ENCODE data around the gene FIGNL1. TPM values are rescaled to one million over a fixed set of nuclear protein-coding genes. Genes with fewer than 3 reads are reported as not detected.

FIGNL1 gene
- total RNA-seq, 1 experiment from 2014 or later: 28.1 TPM

DNA sequence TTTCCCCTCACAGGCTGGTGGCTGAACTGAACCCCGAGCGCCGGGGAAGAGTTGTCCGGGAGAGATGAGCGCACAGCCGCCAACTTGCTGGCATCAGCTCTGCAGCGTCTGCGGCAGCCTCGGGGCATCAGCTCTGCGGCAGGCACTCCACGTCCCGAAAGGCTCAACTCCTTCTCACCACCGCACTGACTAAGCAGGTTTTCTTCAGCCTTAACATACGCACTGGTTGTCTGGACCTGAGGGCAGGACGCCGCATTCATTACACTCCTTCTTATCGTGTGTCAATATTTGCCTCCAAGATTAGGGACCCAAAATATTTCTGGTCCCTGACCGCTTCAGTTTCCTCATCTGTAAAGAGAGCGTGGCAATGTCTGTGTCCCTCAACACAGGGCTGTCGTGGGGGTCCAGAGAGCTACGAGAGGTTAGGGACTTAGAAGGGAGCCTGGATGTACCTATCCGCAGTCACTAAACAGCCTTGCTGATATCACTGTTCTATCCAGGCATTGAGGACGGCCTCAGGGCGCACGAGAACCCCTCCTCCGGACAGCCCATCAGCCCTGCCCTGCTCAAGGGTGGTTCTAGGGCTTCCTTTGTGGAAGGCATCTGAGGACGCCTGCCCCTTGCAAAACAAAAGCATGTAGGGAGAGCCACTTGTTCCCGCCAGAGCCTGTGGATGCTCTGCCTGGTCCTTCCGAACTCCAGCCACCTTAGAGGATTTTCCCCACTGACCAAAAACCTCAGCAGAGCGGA lies 42.8 kb upstream of the FIGNL1 start (continued):
- TF ChIP-seq, protein P1, sequence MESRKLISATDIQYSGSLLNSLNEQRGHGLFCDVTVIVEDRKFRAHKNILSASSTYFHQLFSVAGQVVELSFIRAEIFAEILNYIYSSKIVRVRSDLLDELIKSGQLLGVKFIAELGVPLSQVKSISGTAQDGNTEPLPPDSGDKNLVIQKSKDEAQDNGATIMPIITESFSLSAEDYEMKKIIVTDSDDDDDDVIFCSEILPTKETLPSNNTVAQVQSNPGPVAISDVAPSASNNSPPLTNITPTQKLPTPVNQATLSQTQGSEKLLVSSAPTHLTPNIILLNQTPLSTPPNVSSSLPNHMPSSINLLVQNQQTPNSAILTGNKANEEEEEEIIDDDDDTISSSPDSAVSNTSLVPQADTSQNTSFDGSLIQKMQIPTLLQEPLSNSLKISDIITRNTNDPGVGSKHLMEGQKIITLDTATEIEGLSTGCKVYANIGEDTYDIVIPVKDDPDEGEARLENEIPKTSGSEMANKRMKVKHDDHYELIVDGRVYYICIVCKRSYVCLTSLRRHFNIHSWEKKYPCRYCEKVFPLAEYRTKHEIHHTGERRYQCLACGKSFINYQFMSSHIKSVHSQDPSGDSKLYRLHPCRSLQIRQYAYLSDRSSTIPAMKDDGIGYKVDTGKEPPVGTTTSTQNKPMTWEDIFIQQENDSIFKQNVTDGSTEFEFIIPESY (IDR thresholded peaks at IDR 0.05; ENCODE audit: extremely low read depth, insufficient replicate concordance, low read length): no peak

DNA sequence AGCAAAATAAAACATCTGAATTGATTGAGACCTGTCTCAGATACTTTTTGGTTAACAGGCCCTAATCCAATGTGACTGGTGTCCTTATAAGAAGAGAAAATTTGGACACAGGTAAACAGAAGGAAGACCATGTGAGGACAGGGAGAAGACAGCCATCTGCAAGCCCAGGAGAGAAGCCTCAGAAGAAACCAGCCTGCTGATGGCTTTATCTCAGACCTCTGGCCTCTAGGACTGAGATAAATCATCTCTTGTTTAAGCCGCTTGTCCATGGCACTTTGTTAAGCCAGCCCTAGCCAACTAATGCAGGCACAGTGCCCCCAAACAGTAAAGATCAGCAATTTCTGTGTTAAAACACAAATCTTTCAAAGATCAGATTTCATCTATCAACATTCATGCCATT lies 41.8 kb upstream of the FIGNL1 start:
- Histone ChIP-seq H3K36me3 (ENCODE audit: control insufficient read depth in 1 of 2, insufficient read depth in 2 of 2, low read length in 2 of 2) (no peaks in the 10 kb centered on the region), H3K9ac (ENCODE audit: low read length) (no peak overlapping the region), H4K20me1 (ENCODE audit: insufficient read depth) (no peaks in the 10 kb centered on the region), H3K27ac (ENCODE audit: low read depth, low read length) (no peak overlapping the region), H2AFZ (ENCODE audit: low read depth, low read length, poor library complexity, severe bottlenecking) (no peak overlapping the region), H3K9me3 (ENCODE audit: control insufficient read depth in 1 of 2, insufficient read depth in 1 of 2, low read depth in 1 of 2, low read length in 2 of 2) (no peaks in the 10 kb centered on the region), H3K4me2 (ENCODE audit: low read length) (no peak overlapping the region), H3K27me3 (ENCODE audit: insufficient read depth, low read length) (peaks cover 4% of the 10 kb centered on the region; the same call in 1 of the 2 replicates), H3K4me1 (ENCODE audit: control insufficient read depth in 1 of 2, insufficient read depth in 2 of 2, low read length in 2 of 2) (no peaks in the 10 kb centered on the region), H3K9me2 (ENCODE audit: insufficient read depth) (no peaks in the 10 kb centered on the region), H3K4me3 (replicated peaks in 1 of 2; ENCODE audit: low read depth in 1 of 2, low read length in 2 of 2) (no peak overlapping the region), H3K79me2 (ENCODE audit: insufficient read depth, low read length) (no peaks in the 10 kb centered on the region)
- ChIA-PET CTCF (no interaction called here), POLR2A (no interaction called here), RAD21 (ENCODE audit: low non-redundant PET in 1 of 2, low total read pairs in 2 of 2, uncharacterized antibody in 2 of 2, unreplicated experiment in 2 of 2) (no interaction called here)
- intact Hi-C loops (cut with micrococcal nuclease): no loop called here
- DNase-seq (ENCODE audit: low read depth, low spot score) (no peak), ATAC-seq (no peak)
- BruUV-seq (replicated peaks): no TSS peak
- no peak for TF ChIP-seq EZH2phosphoT487 (IDR thresholded peaks at IDR 0.05; ENCODE audit: borderline replicate concordance)
- no peak for TF ChIP-seq POLR2AphosphoS5 (IDR thresholded peaks at IDR 0.05; ENCODE audit: low read depth, low read length)
- TF ChIP-seq ZFX (IDR thresholded peaks at IDR 0.05): no peak
- TF ChIP-seq SIN3A (IDR thresholded peaks at IDR 0.05; ENCODE audit: low read depth): no peak
- TF ChIP-seq, protein P2, sequence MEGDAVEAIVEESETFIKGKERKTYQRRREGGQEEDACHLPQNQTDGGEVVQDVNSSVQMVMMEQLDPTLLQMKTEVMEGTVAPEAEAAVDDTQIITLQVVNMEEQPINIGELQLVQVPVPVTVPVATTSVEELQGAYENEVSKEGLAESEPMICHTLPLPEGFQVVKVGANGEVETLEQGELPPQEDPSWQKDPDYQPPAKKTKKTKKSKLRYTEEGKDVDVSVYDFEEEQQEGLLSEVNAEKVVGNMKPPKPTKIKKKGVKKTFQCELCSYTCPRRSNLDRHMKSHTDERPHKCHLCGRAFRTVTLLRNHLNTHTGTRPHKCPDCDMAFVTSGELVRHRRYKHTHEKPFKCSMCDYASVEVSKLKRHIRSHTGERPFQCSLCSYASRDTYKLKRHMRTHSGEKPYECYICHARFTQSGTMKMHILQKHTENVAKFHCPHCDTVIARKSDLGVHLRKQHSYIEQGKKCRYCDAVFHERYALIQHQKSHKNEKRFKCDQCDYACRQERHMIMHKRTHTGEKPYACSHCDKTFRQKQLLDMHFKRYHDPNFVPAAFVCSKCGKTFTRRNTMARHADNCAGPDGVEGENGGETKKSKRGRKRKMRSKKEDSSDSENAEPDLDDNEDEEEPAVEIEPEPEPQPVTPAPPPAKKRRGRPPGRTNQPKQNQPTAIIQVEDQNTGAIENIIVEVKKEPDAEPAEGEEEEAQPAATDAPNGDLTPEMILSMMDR (IDR thresholded peaks at IDR 0.05 in 2 of 3, conservative IDR thresholded peaks at IDR 0.05 in 1 of 3; ENCODE audit: borderline replicate concordance in 1 of 3, insufficient read depth in 1 of 3, low read depth in 2 of 3, low read length in 2 of 3): no peak
- no peak for TF ChIP-seq POLR2A (IDR thresholded peaks at IDR 0.05; ENCODE audit: borderline replicate concordance, extremely low read depth, insufficient read depth, insufficient read length)
- TF ChIP-seq SP1 (IDR thresholded peaks at IDR 0.05; ENCODE audit: low read depth): no peak
- no peak for TF ChIP-seq TCF7L2 (IDR thresholded peaks at IDR 0.05; ENCODE audit: borderline replicate concordance, extremely low read depth, insufficient read depth, insufficient read length)
- TF ChIP-seq JUND (IDR thresholded peaks at IDR 0.05): no peak
- no peak for TF ChIP-seq FOSL1 (IDR thresholded peaks at IDR 0.05; ENCODE audit: low read depth)
- no peak for TF ChIP-seq RAD21 (IDR thresholded peaks at IDR 0.05; ENCODE audit: low read depth)
- TF ChIP-seq, protein P3, sequence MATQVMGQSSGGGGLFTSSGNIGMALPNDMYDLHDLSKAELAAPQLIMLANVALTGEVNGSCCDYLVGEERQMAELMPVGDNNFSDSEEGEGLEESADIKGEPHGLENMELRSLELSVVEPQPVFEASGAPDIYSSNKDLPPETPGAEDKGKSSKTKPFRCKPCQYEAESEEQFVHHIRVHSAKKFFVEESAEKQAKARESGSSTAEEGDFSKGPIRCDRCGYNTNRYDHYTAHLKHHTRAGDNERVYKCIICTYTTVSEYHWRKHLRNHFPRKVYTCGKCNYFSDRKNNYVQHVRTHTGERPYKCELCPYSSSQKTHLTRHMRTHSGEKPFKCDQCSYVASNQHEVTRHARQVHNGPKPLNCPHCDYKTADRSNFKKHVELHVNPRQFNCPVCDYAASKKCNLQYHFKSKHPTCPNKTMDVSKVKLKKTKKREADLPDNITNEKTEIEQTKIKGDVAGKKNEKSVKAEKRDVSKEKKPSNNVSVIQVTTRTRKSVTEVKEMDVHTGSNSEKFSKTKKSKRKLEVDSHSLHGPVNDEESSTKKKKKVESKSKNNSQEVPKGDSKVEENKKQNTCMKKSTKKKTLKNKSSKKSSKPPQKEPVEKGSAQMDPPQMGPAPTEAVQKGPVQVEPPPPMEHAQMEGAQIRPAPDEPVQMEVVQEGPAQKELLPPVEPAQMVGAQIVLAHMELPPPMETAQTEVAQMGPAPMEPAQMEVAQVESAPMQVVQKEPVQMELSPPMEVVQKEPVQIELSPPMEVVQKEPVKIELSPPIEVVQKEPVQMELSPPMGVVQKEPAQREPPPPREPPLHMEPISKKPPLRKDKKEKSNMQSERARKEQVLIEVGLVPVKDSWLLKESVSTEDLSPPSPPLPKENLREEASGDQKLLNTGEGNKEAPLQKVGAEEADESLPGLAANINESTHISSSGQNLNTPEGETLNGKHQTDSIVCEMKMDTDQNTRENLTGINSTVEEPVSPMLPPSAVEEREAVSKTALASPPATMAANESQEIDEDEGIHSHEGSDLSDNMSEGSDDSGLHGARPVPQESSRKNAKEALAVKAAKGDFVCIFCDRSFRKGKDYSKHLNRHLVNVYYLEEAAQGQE (IDR thresholded peaks at IDR 0.05; ENCODE audit: low read depth): no peak
- TF ChIP-seq, protein P1 (IDR thresholded peaks at IDR 0.05; ENCODE audit: extremely low read depth, insufficient replicate concordance, low read length): no peak
- TF ChIP-seq ELF1 (IDR thresholded peaks at IDR 0.05; ENCODE audit: borderline replicate concordance, low read depth): no peak

All from HCT116 (cell line).